ENCODE measurements around the gene CTNNAL1.
"Not testable (repeated sequence)": the region's sequence is repeated elsewhere in the genome, so short reads cannot be mapped to it uniquely, and the experiment has no call there.

CTNNAL1 gene

GRCh38 chr9:108903420-108904103, 109.7 kb downstream of the CTNNAL1 start:
- Histone ChIP-seq H2AFZ (ENCODE audit: low read length, unreplicated experiment) (no peak overlapping the region), H3K79me2 (ENCODE audit: control insufficient read depth, insufficient read depth, low read length, unreplicated experiment) (no peaks in the 10 kb centered on the region), H3K4me1 (ENCODE audit: control insufficient read depth, insufficient read depth, low read length, unreplicated experiment) (no peaks in the 10 kb centered on the region), H3K27me3 (ENCODE audit: insufficient read depth, low read length) (no peaks in the 10 kb centered on the region), H3K27ac (ENCODE audit: low read depth, low read length) (no peak overlapping the region), H3K36me3 (ENCODE audit: insufficient read depth, low read length) (peaks cover 28% of the 10 kb centered on the region), H3K4me3 (ENCODE audit: low read depth, low read length) (no peak overlapping the region)

GRCh38 chr9:108900176-108900575, 113.1 kb downstream of the CTNNAL1 start:
- H3K36me3 ChIP-seq (ENCODE audit: insufficient read depth, low read length): peaks cover 28% of the 10 kb centered on the region
- no peak overlapping the region for H3K4me3 ChIP-seq (ENCODE audit: low read depth, low read length)
- no peaks in the 10 kb centered on the region for H3K27me3 ChIP-seq (ENCODE audit: insufficient read depth, low read length)

GRCh38 chr9:108899023-108899695, 114.1 kb downstream of the CTNNAL1 start:
- not testable (repeated sequence) for H3K4me1 ChIP-seq (ENCODE audit: control insufficient read depth, insufficient read depth, low read length, unreplicated experiment); H3K27me3 ChIP-seq (ENCODE audit: insufficient read depth, low read length); H3K27ac ChIP-seq (ENCODE audit: low read depth, low read length); H2AFZ ChIP-seq (ENCODE audit: low read length, unreplicated experiment); H3K79me2 ChIP-seq (ENCODE audit: control insufficient read depth, insufficient read depth, low read length, unreplicated experiment); H3K4me3 ChIP-seq (ENCODE audit: low read depth, low read length)
- H3K36me3 ChIP-seq (ENCODE audit: insufficient read depth, low read length): peaks cover 28% of the 10 kb centered on the region

More at GRCh38 chr9:108900176-108900575, 113.1 kb downstream of the CTNNAL1 start:
- no peak overlapping the region for H2AFZ ChIP-seq (ENCODE audit: low read length, unreplicated experiment)
- no peaks in the 10 kb centered on the region for H3K4me1 ChIP-seq (ENCODE audit: control insufficient read depth, insufficient read depth, low read length, unreplicated experiment)
- no peak overlapping the region for H3K27ac ChIP-seq (ENCODE audit: low read depth, low read length)
- no peaks in the 10 kb centered on the region for H3K79me2 ChIP-seq (ENCODE audit: control insufficient read depth, insufficient read depth, low read length, unreplicated experiment)

- Histone ChIP-seq H3K79me2 (ENCODE audit: control insufficient read depth, insufficient read depth, low read length, unreplicated experiment) (no peaks in the 10 kb centered on the region), H3K27ac (ENCODE audit: low read depth, low read length) (no peak overlapping the region), H3K27me3 (ENCODE audit: insufficient read depth, low read length) (no peaks in the 10 kb centered on the region), H3K4me1 (ENCODE audit: control insufficient read depth, insufficient read depth, low read length, unreplicated experiment) (no peaks in the 10 kb centered on the region), H3K4me3 (ENCODE audit: low read depth, low read length) (no peak overlapping the region), H2AFZ (ENCODE audit: low read length, unreplicated experiment) (no peak overlapping the region), H3K36me3 (ENCODE audit: insufficient read depth, low read length) (peaks cover 32% of the 10 kb centered on the region)
Measured at GRCh38 chr9:108897324-108898096, 115.8 kb downstream of the CTNNAL1 start.

- H3K4me1 ChIP-seq (ENCODE audit: control insufficient read depth, insufficient read depth, low read length, unreplicated experiment): no peaks in the 10 kb centered on the region
- H3K4me3 ChIP-seq (ENCODE audit: low read depth, low read length): no peak overlapping the region
- no peak overlapping the region for H2AFZ ChIP-seq (ENCODE audit: low read length, unreplicated experiment)
- H3K79me2 ChIP-seq (ENCODE audit: control insufficient read depth, insufficient read depth, low read length, unreplicated experiment): no peaks in the 10 kb centered on the region
- H3K27ac ChIP-seq (ENCODE audit: low read depth, low read length): no peak overlapping the region
- H3K36me3 ChIP-seq (ENCODE audit: insufficient read depth, low read length): peaks cover 26% of the 10 kb centered on the region
- H3K27me3 ChIP-seq (ENCODE audit: insufficient read depth, low read length): no peaks in the 10 kb centered on the region
Measured at GRCh38 chr9:108894225-108894997, 118.9 kb downstream of the CTNNAL1 start.
